Right lobe of liver (tissue), 6 donors: ENCODE results near the gene AMMECR1. TPM values are rescaled to one million over a fixed set of nuclear protein-coding genes. Genes with fewer than 3 reads are reported as not detected.

Source experiments
- ATAC-seq, 4 donors: fragments of 200-7000 bp; cut with Tn5 transposase; one replicate each; pipeline ENCODE4 v1.9.1; 2020; ENCODE audit warnings: mild to moderate bottlenecking in 4 of 4, moderate library complexity in 4 of 4
- DNase-seq, 3 donors: peaks; one replicate each; pipeline ENCODE4 v3.0.0-alpha.2; 2020
- H3K27ac ChIP-seq, 3 donors: fragments of 200-600 bp; one replicate each; pipeline ENCODE4 v1.8.0; 2022
- H3K27me3 ChIP-seq, 2 donors: fragments of 200-600 bp; one replicate each; pipeline ENCODE4 v1.8.0; 2022
- H3K36me3 ChIP-seq, 4 donors: fragments of 200-600 bp; sonication (generic) in 1 of 4; one replicate each; pipeline versions ENCODE4 v1.5.1 to v1.8.0; 2017 to 2022; ENCODE audit warnings: control low read depth in 1 of 4
- H3K4me1 ChIP-seq, 4 donors: fragments of 200-600 bp; sonication (generic) in 1 of 4; one replicate each; pipeline versions ENCODE4 v1.5.1 to v1.8.0; 2017 to 2022; ENCODE audit warnings: control low read depth in 1 of 4
- H3K4me3 ChIP-seq, 3 donors: fragments of 200-600 bp; one replicate each; pipeline ENCODE4 v1.8.0; 2022
- H3K9me3 ChIP-seq, 4 donors: fragments of 200-600 bp; sonication (generic) in 1 of 4; one replicate each; pipeline versions ENCODE4 v1.5.1 to v1.8.0; 2017 to 2022; ENCODE audit warnings: control low read depth in 1 of 4
- CTCF ChIP-seq, 4 donors: fragments of 200-600 bp in 3 of 4; fragments of 450-650 bp in 1 of 4; IDR thresholded peaks; one replicate each; pipeline versions ENCODE4 v1.5.1 to v1.8.0; 2016 to 2022; ENCODE audit warnings: antibody characterized with exemption in 4 of 4, mild to moderate bottlenecking in 2 of 4
- POLR2A ChIP-seq: fragments of 450-650 bp; IDR thresholded peaks from one replicate; pipeline ENCODE4 v1.6.1; 2017; ENCODE audit warnings: antibody characterized with exemption, mild to moderate bottlenecking
- WGBS: methylation state at CpG from one replicate; pipeline ENCODE4 v1.1.6; 2018; ENCODE audit warnings: low coverage, low lambda C conversion rate; ENCODE audit not compliant: insufficient coverage; ENCODE audit errors: missing lambda C conversion rate; 5-methylcytosine and 5-hydroxymethylcytosine counted together
- intact Hi-C, 2 donors: fragments of 100-400 bp; cut with DNase I; formaldehyde crosslinking; loops; one replicate each; pipeline versions ENCODE4 v1.11.2 to v1.14.1; 2022
- total RNA-seq, 6 experiments: library from RNA; depleted of rRNA in 2 of 6; stranded (reverse); fragments of >200 nt in 2 of 6; fragmentation: NEBNext Ultra II Directional in 3 of 6; extraction: Animal tissue kit (Norgen Biotek cat#: 25700) in 3 of 6; gene quantifications; one replicate each; pipeline versions ENCODE4 v1.1.0 to v1.2.4, GENCODE V29; 2016 to 2023
- donor health status: DM: no; HTN: yes; CAD: no.
- donor health status: DM: no; HTN: no; CAD: no.
- donor health status: DM: no; HTN: no; CAD: no.
- donor health status: DM: no; HTN: yes; CAD: no.
- donor health status: DM: no; HTN: yes; CAD: no.

Gene AMMECR1
- total RNA-seq, 6 experiments from 2014 or later = 3.1 to 3.9 (median 3.4) TPM

GRCh38 chrX:110268886-110269285 lies 49.0 kb downstream of the AMMECR1 start:
- DNase-seq (no peak), ATAC-seq (peak in 1 of 4 donors; percentile 25)
- Histone ChIP-seq H3K4me1 (no peaks in the 10 kb centered on the region), H3K9me3 (no peaks in the 10 kb centered on the region), H3K36me3 (no peaks in the 10 kb centered on the region), H3K27ac (no peak overlapping the region), H3K27me3 (no peaks in the 10 kb centered on the region), H3K4me3 (no peak overlapping the region)
- WGBS = 77% methylated on average over 1 of the region's 1 CpG
- intact Hi-C loops = no loop called here
- no peak for TF ChIP-seq CTCF (IDR thresholded peaks at IDR 0.05)
- TF ChIP-seq POLR2A = no peak

GRCh38 chrX:110268395-110268794 lies 49.5 kb downstream of the AMMECR1 start:
- H3K27me3 ChIP-seq = no peaks in the 10 kb centered on the region
- intact Hi-C loops = no loop called here
- no peak for TF ChIP-seq POLR2A
- no peak for TF ChIP-seq CTCF (IDR thresholded peaks at IDR 0.05)
- H3K4me3 ChIP-seq = no peak overlapping the region
- ATAC-seq = no peak
- H3K9me3 ChIP-seq = no peaks in the 10 kb centered on the region
- 38% methylated on average over 6 of the region's 6 CpGs for WGBS
- DNase-seq = no peak
- no peak overlapping the region for H3K27ac ChIP-seq
- no peaks in the 10 kb centered on the region for H3K36me3 ChIP-seq
- no peaks in the 10 kb centered on the region for H3K4me1 ChIP-seq

GRCh38 chrX:110267874-110268273 lies 50.0 kb downstream of the AMMECR1 start:
- no peak for DNase-seq
- Histone ChIP-seq H3K36me3 (no peaks in the 10 kb centered on the region), H3K4me1 (no peaks in the 10 kb centered on the region), H3K27ac (no peak overlapping the region), H3K4me3 (no peak overlapping the region), H3K27me3 (no peaks in the 10 kb centered on the region), H3K9me3 (no peaks in the 10 kb centered on the region)
- TF ChIP-seq POLR2A (no peak), CTCF (IDR thresholded peaks at IDR 0.05) (no peak)
- intact Hi-C loops = no loop called here
- no peak for ATAC-seq
- 44% methylated on average over 2 of the region's 2 CpGs for WGBS

- DNase-seq (no peak), ATAC-seq (no peak)
- no peaks in the 10 kb centered on the region for H3K27me3 ChIP-seq
- TF ChIP-seq CTCF (IDR thresholded peaks at IDR 0.05) (no peak), POLR2A (no peak)
- no peaks in the 10 kb centered on the region for H3K9me3 ChIP-seq
- intact Hi-C loops = no loop called here
- H3K27ac ChIP-seq = no peak overlapping the region
- no peak overlapping the region for H3K4me3 ChIP-seq
- no peaks in the 10 kb centered on the region for H3K36me3 ChIP-seq
- H3K4me1 ChIP-seq = no peaks in the 10 kb centered on the region
Measured at GRCh38 chrX:110265661-110266060, 52.2 kb downstream of the AMMECR1 start.

- TF ChIP-seq CTCF (IDR thresholded peaks at IDR 0.05) = no peak
- no peak for TF ChIP-seq POLR2A
- H3K4me3 ChIP-seq = no peak overlapping the region
- H3K27ac ChIP-seq = no peak overlapping the region
- intact Hi-C loops = no loop called here
- ATAC-seq = no peak
- H3K4me1 ChIP-seq = no peaks in the 10 kb centered on the region
- H3K27me3 ChIP-seq = no peaks in the 10 kb centered on the region
- WGBS = 54% methylated on average over 1 of the region's 1 CpG
- H3K36me3 ChIP-seq = no peaks in the 10 kb centered on the region
- H3K9me3 ChIP-seq = no peaks in the 10 kb centered on the region
- DNase-seq = no peak
Measured at GRCh38 chrX:110259117-110259516, 58.8 kb downstream of the AMMECR1 start.
